Measurements from ENCODE around the gene CLSTN1. TPM values are rescaled to one million over a fixed set of nuclear protein-coding genes. Genes with fewer than 3 reads are reported as not detected.
A peak's percentile ranks its signal among the peaks of the same experiment; 100 is the strongest.

Gene CLSTN1
- total RNA-seq, 3 donors from 2014 or later (not counting 1 experiment from before 2014, with no cell fraction given), result 83.1 to 114 (median 94.5) TPM

GRCh38 chr1:9814619-9815018 is 9.1 kb downstream of the CLSTN1 start:
- TF ChIP-seq CTCF (IDR thresholded peaks at IDR 0.05), result no peak
- ATAC-seq (no peak), DNase-seq (no peak)
- H3K36me3 Mint-ChIP-seq, result no peaks in the 10 kb centered on the region
- peaks cover 1% of the 10 kb centered on the region for H3K4me1 ChIP-seq (ENCODE audit: control insufficient read depth, insufficient read depth, low read length)
- H3K27ac Mint-ChIP-seq, result no peak overlapping the region
- H3K4me3 ChIP-seq (ENCODE audit: low read length), result no peak overlapping the region
- H3K9me3 Mint-ChIP-seq, result no peaks in the 10 kb centered on the region
- H3K27ac ChIP-seq (ENCODE audit: low read length), result no peak overlapping the region
- intact Hi-C loops (cut with micrococcal nuclease), result no loop called here
- no peaks in the 10 kb centered on the region for H3K36me3 ChIP-seq (ENCODE audit: control insufficient read depth, insufficient read depth, low read length)
- H3K9me3 ChIP-seq (ENCODE audit: control insufficient read depth, insufficient read depth, low read length), result no peaks in the 10 kb centered on the region
- no peaks in the 10 kb centered on the region for H3K27me3 Mint-ChIP-seq (ENCODE audit: low read depth in 2 of 2)
- WGBS (ENCODE audit: insufficient coverage), result 97% methylated on average over 6 of the region's 6 CpGs
- H3K4me1 Mint-ChIP-seq, result peaks cover 15% of the 10 kb centered on the region in 2 donors
- H3K4me3 Mint-ChIP-seq, result no peak overlapping the region
- H3K27me3 ChIP-seq (ENCODE audit: control insufficient read depth, insufficient read depth, low read length), result no peaks in the 10 kb centered on the region

GRCh38 chr1:9811239-9811966 is 12.4 kb downstream of the CLSTN1 start:
- peaks cover 35 to 36% of the 10 kb centered on the region in 2 donors for H3K4me1 Mint-ChIP-seq
- H3K9me3 Mint-ChIP-seq, result no peaks in the 10 kb centered on the region

GRCh38 chr1:9809100-9809510 is 14.7 kb downstream of the CLSTN1 start:
- TF ChIP-seq CTCF (IDR thresholded peaks at IDR 0.05), result no peak
- Histone ChIP-seq H3K27ac (ENCODE audit: low read length) (no peak overlapping the region), H3K4me3 (ENCODE audit: low read length) (no peak overlapping the region), H3K27me3 (ENCODE audit: control insufficient read depth, insufficient read depth, low read length) (no peaks in the 10 kb centered on the region), H3K4me1 (ENCODE audit: control insufficient read depth, insufficient read depth, low read length) (peaks cover 13% of the 10 kb centered on the region), H3K36me3 (ENCODE audit: control insufficient read depth, insufficient read depth, low read length) (no peaks in the 10 kb centered on the region), H3K9me3 (ENCODE audit: control insufficient read depth, insufficient read depth, low read length) (no peaks in the 10 kb centered on the region)
- ATAC-seq (peak in 1 of 3 donors; percentile 63), DNase-seq (no peak)
- intact Hi-C loops (cut with micrococcal nuclease), result no loop called here
- 68% methylated on average over 8 of the region's 8 CpGs for WGBS (ENCODE audit: insufficient coverage)
- Mint-ChIP-seq H3K36me3 (no peaks in the 10 kb centered on the region), H3K27ac (peak overlapping the region; percentile 67 to 74), H3K4me3 (no peak overlapping the region), H3K9me3 (no peaks in the 10 kb centered on the region), H3K27me3 (ENCODE audit: low read depth in 2 of 2) (no peaks in the 10 kb centered on the region), H3K4me1 (peaks cover 29 to 30% of the 10 kb centered on the region in 2 donors)

More at GRCh38 chr1:9811239-9811966, 12.4 kb downstream of the CLSTN1 start:
- Mint-ChIP-seq H3K27me3 (ENCODE audit: low read depth in 2 of 2) (no peaks in the 10 kb centered on the region), H3K4me3 (no peak overlapping the region), H3K27ac (no peak overlapping the region), H3K36me3 (no peaks in the 10 kb centered on the region)
- no peaks in the 10 kb centered on the region for H3K36me3 ChIP-seq (ENCODE audit: control insufficient read depth, insufficient read depth, low read length)
- no peaks in the 10 kb centered on the region for H3K9me3 ChIP-seq (ENCODE audit: control insufficient read depth, insufficient read depth, low read length)
- H3K27ac ChIP-seq (ENCODE audit: low read length), result no peak overlapping the region
- TF ChIP-seq CTCF (IDR thresholded peaks at IDR 0.05), result no peak
- no peak overlapping the region for H3K4me3 ChIP-seq (ENCODE audit: low read length)
- H3K4me1 ChIP-seq (ENCODE audit: control insufficient read depth, insufficient read depth, low read length), result peaks cover 13% of the 10 kb centered on the region
- intact Hi-C loops (cut with micrococcal nuclease), result no loop called here
- no peaks in the 10 kb centered on the region for H3K27me3 ChIP-seq (ENCODE audit: control insufficient read depth, insufficient read depth, low read length)
- ATAC-seq, result no peak
- 97% methylated on average over 3 of the region's 6 CpGs for WGBS (ENCODE audit: insufficient coverage)
- no peak for DNase-seq

- Histone ChIP-seq H3K9me3 (ENCODE audit: control insufficient read depth, insufficient read depth, low read length) (no peaks in the 10 kb centered on the region), H3K4me3 (ENCODE audit: low read length) (no peak overlapping the region), H3K4me1 (ENCODE audit: control insufficient read depth, insufficient read depth, low read length) (peaks cover 13% of the 10 kb centered on the region), H3K27ac (ENCODE audit: low read length) (no peak overlapping the region), H3K36me3 (ENCODE audit: control insufficient read depth, insufficient read depth, low read length) (no peaks in the 10 kb centered on the region), H3K27me3 (ENCODE audit: control insufficient read depth, insufficient read depth, low read length) (no peaks in the 10 kb centered on the region)
- peaks cover 29 to 30% of the 10 kb centered on the region in 2 donors for H3K4me1 Mint-ChIP-seq
- peak overlapping the region in 1 of 2 donors; percentile 74 for H3K27ac Mint-ChIP-seq
- H3K36me3 Mint-ChIP-seq, result no peaks in the 10 kb centered on the region
- TF ChIP-seq CTCF (IDR thresholded peaks at IDR 0.05), result no peak
- H3K27me3 Mint-ChIP-seq (ENCODE audit: low read depth in 2 of 2), result no peaks in the 10 kb centered on the region
- no peak for DNase-seq
- H3K4me3 Mint-ChIP-seq, result no peak overlapping the region
- ATAC-seq, result no peak
- WGBS (ENCODE audit: insufficient coverage), result 94% methylated on average over 8 of the region's 8 CpGs
- H3K9me3 Mint-ChIP-seq, result no peaks in the 10 kb centered on the region
- intact Hi-C loops (cut with micrococcal nuclease), result no loop called here
Observed at GRCh38 chr1:9808459-9808858, 15.3 kb downstream of the CLSTN1 start.

All from natural killer cell (primary cell).